T-helper 2 cell treated with Interferon-gamma antibody and Interleukin-4, amounts not matched to agents 100 ng/mL and 5 ng/mL, for 36 hours (primary cell): Measurements from ENCODE around the gene MSMB. TPM values are rescaled to one million over a fixed set of nuclear protein-coding genes. Genes with fewer than 3 reads are reported as not detected.
"Not testable (repeated sequence)": the region's sequence is repeated elsewhere in the genome, so short reads cannot be mapped to it uniquely, and the experiment has no call there.

Experiments used
- intact Hi-C: fragments of 100-400 bp; cut with micrococcal nuclease; formaldehyde crosslinking; loops from one replicate; pipeline ENCODE4 v1.15.1; 2023
- total RNA-seq: library from RNA; stranded (reverse); gene quantifications from 2 replicates; pipeline ENCODE4 v1.2.3, GENCODE V29; 2022

Gene MSMB
- total RNA-seq, 1 donor from 2014 or later = not detected

DNA sequence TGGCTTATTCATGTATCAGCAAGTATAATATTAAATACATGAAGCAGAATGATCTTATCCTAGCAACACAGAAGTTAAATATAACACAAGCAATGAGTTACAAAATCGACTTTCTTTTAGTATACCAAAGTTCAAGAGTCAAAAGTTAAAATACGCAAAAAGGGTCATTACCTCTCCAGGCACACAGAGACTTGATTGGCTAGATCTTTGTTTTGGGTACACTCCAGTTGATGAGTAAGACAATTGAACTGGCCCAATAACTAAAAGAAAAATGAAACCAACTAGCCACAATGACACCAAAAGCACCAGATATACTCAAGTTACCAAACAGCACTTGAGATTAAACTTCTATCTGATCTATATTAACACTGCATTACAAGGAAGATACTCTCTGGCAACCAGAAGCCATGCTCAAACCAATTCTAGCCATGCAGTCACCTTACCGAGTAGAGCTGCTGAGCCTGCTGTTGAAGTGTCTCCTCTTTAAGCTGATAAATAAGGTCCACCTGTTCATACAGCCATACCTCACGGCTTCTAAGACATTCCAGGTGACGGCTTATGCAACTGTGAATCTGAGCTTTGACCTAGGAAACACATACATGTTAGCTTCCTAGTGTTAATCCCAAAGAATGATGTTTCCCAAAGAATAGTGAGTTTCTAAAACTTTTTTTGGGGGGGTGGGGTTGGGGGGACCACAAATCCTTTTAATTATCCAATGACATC, 31.2 kb downstream of the MSMB start:
- intact Hi-C loops = no loop called here

DNA sequence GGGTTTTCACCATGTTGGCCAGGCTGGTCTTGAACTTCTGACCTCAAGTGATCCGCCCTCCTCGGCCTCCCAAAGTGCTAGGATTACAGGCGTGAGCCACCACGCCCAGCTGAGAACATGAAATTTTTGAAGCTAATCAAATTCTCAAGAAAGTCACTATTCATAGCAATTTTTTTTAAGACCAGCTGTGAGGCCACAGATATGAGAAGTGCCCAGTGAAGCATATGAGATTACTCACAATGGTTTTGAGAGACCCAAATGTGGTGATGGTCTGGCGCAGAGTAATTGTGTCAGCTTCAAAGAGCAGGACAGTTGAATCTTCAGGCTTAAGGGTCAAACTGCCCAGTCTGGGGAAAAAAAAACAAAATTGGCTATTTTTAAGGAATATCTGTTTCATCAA, 31.9 kb downstream of the MSMB start:
- intact Hi-C loops = no loop called here

DNA sequence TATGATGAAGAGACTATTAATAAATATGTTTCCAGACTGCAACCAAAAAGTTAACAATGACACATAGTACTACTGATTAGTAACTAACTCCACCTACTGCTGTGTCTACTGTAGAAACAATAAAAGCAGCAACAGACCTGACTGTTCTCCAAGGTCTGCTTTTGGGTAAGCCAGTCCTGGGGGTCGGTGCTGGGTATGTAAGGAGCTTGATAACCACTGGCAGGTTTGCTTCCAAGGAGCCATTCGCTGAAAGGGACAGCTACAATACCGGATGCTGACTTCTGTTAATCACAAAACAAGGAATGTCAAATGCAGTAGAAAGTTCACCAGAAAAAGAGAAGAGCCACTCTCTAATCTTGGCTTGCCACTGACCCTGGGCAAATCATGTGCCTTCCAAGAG, 33.3 kb downstream of the MSMB start:
- intact Hi-C loops = no loop called here

- intact Hi-C loops = no loop called here
Observed at GRCh38 chr10:46006219-46006618, 39.9 kb downstream of the MSMB start.

- intact Hi-C loops = no loop called here
Observed at GRCh38 chr10:46005383-46005782, 40.7 kb downstream of the MSMB start.

DNA sequence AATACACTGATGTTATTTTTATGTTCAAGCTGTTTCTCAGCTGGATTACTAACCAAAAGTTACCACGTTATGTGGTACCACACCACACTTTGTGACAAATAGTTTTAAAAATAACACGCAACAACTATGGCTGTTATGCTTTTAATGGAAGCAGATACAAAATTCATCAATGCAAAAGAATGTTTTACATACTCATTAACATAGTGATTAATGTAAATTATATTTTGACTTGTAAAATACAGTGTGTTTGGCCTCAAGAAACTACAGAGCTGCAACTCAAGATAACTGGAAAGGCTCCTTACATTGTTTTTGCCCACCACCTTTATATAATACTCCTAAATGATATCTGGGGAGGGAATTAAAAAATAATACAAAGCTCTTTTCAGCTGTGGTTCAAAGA, 41.1 kb downstream of the MSMB start:
- intact Hi-C loops = no loop called here

DNA sequence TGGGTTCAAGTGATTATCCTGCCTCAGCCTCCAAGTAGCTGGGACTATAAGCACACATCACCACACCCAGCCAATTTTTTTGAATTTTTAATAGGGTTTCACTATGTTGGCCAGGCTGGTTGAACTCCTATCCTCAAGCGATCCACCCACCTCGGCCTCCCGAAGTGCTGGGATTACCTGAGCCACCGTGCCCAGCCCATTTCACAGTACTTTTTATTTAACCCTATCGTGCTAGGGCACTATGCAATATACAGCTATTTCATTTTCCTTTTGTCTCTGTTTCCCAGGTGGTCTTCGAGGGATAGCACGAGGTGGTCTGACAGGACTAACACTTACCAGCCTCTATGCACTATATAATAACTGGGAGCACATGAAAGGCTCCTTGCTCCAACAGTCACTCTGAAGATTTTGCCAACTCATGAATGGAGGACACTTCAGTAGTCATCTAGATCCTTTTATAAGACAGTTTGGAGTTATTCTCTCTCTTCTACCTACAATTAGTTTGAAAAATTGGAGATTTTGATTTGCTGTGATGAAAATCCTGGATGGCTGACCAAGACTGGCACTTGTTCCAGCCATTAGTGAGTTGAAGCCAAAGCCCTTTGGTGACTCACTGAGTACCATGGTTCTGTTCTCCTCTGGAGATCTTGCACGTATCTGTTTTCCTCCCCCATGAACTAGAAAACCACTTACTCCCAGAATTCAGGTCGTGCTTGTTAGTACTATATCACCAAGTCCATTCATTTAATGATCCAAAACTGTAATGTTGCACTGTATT, 43.0 kb downstream of the MSMB start:
- intact Hi-C loops = no loop called here

DNA sequence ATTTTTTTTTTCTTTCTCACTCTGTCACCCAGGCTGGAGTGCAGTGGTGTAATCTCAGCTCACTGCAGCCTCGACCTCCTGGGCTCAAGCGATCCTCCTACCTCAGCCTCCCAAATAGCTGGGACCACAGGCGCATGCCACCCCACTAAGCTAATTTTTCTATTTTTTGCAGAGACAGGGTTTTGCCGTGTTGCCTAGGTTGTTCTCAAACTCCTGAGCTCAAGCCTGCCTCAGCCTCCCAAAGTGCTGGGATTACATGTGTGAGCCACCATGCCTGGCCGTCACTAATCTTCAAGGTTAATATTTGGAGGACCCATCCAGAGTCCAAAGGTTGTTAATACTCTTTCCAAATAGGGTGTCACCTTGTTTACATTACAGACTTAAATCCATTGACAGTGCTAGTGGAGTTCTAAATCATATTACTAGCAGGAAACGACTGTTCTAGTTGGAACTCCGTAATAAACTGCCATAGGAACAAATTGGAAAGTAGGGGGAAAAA, 43.8 kb downstream of the MSMB start:
- intact Hi-C loops = not testable (repeated sequence)

DNA sequence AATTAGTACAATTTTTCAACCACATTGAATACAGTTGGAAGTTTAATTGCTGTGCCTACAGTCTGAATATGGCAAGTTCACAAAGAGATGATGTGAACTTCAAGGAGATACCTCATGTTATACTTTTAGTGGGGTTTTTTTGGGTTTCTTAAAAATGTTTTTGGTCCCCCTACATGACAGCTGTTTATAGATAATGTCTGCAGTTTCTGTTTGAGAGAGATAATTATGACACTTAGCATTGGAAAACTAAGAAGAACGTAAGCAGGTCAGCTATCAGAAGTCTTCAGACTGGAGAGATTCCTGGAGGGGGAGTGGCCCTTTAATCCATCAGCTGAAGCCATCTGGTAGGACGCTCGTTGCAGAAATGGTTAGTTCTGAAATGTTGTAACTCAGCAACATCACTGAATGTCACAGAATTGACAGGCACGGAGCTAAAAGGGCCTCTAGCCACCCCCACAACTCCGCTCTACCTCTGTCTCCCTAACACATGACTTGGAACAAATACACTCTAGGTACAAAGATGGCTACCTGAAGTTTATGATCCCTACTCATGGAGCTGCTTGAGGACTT, 44.8 kb downstream of the MSMB start:
- intact Hi-C loops = no loop called here

GRCh38 chr10:46000538-46000937, 45.5 kb downstream of the MSMB start:
- intact Hi-C loops = no loop called here

DNA sequence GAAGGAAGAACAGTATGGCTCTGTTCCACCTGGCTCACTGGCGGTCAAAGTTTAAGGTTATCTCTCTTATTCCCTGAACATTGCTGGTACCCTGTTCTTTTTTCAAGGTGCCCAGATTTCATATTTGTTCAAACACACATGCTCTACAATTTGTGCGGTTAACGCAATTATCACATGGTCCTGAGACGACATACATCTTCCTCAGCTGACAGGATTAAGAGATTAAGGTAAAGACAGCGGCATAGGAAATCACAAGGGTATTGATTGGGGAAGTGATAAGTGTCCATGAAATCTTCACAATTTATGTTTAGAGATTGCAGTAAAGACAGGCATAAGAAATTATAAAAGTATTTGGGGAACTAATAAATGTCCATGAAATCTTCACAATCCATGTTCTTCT, 46.1 kb downstream of the MSMB start:
- intact Hi-C loops = not testable (repeated sequence)

- intact Hi-C loops = no loop called here
Observed at GRCh38 chr10:45997994-45998763, 47.9 kb downstream of the MSMB start.

DNA sequence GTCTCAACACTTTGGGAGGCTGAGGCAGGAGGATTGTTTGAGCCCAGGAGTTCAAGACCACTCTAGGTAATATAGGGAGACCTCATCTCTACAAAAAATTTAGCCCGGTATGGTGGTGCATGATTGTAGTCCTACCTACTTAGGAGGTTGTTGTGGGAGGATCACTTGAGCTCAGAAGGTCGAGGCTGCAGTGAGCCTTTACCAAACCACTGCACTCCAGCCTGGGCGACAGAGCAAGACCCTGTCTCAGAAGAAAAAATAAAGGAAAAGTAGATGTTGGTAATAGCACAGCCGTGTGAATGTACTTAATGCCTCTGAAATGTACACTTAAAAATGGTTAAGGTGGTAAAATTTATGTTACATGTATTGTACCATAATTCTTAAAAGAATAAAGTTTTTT, 48.5 kb downstream of the MSMB start:
- intact Hi-C loops = no loop called here

DNA sequence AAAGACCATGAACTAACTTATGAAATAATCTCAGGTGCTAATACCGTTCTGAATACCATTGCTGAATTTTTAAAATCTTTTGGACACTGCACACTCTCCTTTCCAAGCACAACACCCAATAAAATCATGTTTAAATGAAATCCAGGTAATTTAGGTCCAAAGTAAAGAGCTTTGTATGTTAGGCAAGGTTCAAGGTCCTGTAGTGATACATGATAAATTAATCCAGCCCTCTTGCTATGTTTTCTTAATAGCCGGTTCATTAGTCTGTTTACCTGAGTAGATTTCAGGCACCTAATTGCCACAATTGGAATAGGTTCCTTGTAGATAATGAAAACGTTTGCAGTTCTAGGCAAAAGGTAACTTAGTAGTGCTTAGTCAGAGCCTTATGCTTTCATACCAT, 60.5 kb downstream of the MSMB start:
- intact Hi-C loops = not testable (repeated sequence)

DNA sequence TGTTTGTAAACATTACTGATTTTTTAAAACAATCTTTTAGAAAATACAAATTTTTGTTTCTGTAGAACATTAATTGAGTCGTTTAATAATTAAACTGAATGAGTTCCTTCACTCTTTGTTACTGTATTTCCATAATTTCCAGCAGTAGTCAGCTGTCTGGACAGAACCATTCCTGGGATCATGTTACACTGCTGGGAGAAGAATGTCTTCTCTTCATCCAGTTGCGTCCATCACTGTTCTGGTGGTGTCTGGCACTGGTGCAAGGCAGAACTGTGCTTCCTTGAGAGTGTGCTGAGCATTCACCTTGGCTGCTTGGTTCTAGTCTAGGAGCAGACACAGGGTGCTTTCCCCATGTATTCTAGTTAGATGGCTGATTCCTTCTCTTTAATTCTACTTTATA, 61.6 kb downstream of the MSMB start:
- intact Hi-C loops = not testable (repeated sequence)

- intact Hi-C loops = not testable (repeated sequence)
Observed at GRCh38 chr10:45983538-45984186, 62.4 kb downstream of the MSMB start.

Other genes with a start within 250 kb of the MSMB start
- 19.8 and 22.0 TPM in 2 replicates for gene AGAP4, start 198.8 kb downstream of the MSMB start, total RNA-seq
- gene TIMM23, start 73.8 kb downstream of the MSMB start, total RNA-seq = 66.1 and 68.3 TPM in 2 replicates
- 130 and 132 TPM in 2 replicates for gene NCOA4, start 15.6 kb downstream of the MSMB start, total RNA-seq
- gene ANTXRL, start 240.7 kb upstream of the MSMB start, total RNA-seq = 0.48 TPM in 1 of 2 replicates, not detected in the other